AG09309 (cell line): Measurements from ENCODE around the gene ARHGAP24.

ENCODE experiments used
- DNase-seq: peaks from one replicate; pipeline ENCODE4 v3.0.0-alpha.2; 2010; ENCODE audit warnings: low read depth
- H3K4me3 ChIP-seq: 2 replicates; pipeline ENCODE4 v1.5.1; 2011; ENCODE audit warnings: mild to moderate bottlenecking, low read depth, low read length, moderate library complexity; ENCODE audit not compliant: control insufficient read depth
- TF ChIP-seq, protein P1 (sequence below): IDR thresholded peaks from 2 replicates; pipeline ENCODE4 v1.5.1; 2011; ENCODE audit warnings: mild to moderate bottlenecking, low read depth, low read length, inconsistent platforms; ENCODE audit not compliant: insufficient read depth, control insufficient read depth; ENCODE audit errors: missing control alignments

The ARHGAP24 gene

DNA sequence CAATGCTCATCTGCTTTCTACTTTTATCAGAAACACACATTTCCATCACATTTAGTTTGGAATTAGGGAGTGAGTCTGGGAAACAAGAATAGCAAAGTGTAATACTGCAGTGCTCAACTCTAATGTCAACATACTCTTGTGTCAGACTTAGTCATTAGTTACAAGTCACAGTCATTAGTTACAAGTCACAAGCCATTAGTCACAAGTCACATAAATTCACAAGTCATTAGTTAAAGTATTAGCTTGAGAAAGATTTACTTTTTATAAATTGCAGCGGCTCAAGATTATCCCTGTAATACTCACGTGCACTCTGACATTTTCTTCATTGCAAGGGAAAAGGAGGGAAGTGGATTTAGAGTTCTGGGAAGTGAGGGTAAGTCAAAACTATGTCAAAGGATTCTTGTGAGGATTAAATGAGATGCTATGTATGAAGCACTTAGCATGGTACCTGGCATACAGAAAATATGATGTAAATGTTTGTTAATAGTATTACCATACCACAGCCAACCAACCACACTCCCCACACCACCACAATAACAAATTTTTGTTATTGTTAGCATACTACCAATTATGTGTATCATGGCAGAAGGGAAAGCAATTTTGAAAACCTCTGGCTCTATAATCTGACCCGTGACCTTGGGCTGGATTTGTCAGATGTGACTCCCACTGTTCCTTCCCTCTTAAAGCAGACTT, 116.6 kb downstream of the ARHGAP24 start:
- TF ChIP-seq, protein P1, sequence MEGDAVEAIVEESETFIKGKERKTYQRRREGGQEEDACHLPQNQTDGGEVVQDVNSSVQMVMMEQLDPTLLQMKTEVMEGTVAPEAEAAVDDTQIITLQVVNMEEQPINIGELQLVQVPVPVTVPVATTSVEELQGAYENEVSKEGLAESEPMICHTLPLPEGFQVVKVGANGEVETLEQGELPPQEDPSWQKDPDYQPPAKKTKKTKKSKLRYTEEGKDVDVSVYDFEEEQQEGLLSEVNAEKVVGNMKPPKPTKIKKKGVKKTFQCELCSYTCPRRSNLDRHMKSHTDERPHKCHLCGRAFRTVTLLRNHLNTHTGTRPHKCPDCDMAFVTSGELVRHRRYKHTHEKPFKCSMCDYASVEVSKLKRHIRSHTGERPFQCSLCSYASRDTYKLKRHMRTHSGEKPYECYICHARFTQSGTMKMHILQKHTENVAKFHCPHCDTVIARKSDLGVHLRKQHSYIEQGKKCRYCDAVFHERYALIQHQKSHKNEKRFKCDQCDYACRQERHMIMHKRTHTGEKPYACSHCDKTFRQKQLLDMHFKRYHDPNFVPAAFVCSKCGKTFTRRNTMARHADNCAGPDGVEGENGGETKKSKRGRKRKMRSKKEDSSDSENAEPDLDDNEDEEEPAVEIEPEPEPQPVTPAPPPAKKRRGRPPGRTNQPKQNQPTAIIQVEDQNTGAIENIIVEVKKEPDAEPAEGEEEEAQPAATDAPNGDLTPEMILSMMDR, result no peak
- DNase-seq, result no peak
- no peak overlapping the region for H3K4me3 ChIP-seq

GRCh38 chr4:85595098-85595775, 120.3 kb downstream of the ARHGAP24 start:
- no peak for DNase-seq
- TF ChIP-seq, protein P1, result no peak
- no peak overlapping the region for H3K4me3 ChIP-seq

- no peak for DNase-seq
- TF ChIP-seq, protein P1, result no peak
- H3K4me3 ChIP-seq, result no peak overlapping the region
These were observed 121.0 kb downstream of the ARHGAP24 start for GRCh38 chr4:85595796-85596559.

- TF ChIP-seq, protein P1, result no peak
- DNase-seq, result no peak
- H3K4me3 ChIP-seq, result no peak overlapping the region
These were observed 124.0 kb downstream of the ARHGAP24 start for GRCh38 chr4:85598936-85599335.

DNA sequence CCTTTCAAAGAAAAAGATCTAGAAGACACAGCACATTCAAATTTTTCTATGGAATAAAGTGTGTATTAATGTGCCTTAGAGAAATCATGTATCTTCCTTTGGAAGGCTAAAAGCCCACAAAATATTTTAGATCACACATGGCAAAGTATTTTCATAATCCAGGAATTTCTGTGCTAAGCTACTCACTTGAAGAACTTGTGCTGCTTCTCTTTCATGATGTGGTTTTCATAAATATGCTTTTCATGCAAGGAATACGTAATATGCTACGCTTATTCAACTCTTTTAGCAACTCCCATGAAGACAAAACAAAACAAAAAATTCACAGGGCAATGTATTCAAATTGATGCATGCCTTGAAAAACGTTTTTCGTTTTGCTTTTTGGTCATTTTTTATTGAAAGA, 125.6 kb downstream of the ARHGAP24 start:
- TF ChIP-seq, protein P1, result no peak

DNA sequence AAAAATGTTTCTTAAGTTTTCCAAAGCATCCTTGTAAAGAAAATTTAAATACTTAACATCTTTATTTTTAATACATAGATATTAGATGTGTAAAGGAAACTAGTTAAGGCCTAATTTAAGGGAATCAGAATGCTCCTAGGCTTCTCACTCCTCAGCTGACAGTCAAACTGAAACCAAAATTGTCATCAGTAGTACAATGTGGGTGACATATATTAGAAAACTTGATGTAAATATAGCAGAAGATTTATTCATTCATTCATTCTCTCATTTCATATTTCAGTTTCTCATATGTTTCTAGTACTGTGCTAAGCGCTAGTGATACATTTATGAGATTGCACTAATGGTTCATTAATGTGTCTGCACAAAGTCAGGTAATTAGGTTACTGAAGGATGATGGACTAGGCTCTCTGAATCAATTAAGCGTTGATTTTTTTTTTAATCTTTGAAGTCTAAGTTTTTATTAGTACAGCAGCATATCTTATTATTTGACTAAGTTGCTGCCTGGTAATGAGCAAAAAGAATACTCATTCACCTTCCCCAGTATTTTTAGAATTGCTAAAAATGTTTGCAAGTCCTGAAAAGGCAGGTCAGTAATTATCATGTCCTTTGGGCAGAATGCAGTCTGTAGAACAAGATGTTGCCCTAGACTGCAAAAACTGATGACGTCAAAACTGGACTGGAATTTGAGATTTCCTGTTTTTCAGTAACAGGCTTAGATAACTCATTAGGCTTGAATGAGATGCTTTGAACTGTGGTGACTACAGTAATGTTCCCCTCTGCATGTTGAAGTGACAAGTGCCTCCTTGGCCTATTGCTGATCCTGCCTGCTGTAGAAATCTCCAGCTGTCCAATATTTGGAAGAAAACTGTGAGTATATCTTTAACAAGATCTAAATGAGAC, 128.7 kb downstream of the ARHGAP24 start:
- no peak overlapping the region for H3K4me3 ChIP-seq
- TF ChIP-seq, protein P1, result no peak
- no peak for DNase-seq

More for the DNA sequence above, 125.6 kb downstream of the ARHGAP24 start:
- no peak overlapping the region for H3K4me3 ChIP-seq
- DNase-seq, result no peak
